ENCODE measurements around the gene PLXNA4. TPM values are rescaled to one million over a fixed set of nuclear protein-coding genes. Genes with fewer than 3 reads are reported as not detected.

The PLXNA4 gene
- total and polyA plus RNA-seq, 9 of the 15 experiments (the other 6 are each of a cell fraction or from before 2014, with no cell fraction given) = under 0.01 to 0.09 TPM; not detected in 7

DNA sequence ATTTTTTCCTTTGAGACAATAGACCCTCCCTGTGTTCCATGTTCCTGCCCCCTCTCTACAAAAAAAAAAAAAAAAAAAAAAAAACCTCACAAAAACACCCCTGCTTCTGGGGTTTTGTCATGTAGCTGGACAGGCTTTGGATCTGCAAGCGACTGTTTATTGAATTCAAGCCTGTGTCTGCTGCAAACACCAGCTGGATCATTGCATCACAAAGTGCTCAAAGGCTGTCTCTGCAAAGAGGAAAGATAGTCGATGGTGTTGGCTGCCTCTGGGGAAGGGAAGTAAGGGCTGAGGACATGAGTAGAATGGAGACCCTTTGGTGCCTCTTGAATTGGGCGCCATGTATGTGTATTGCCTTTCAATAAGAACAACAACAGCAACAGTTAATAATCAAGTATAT is 471.2 kb downstream of the PLXNA4 start (continued):
- TF ChIP-seq, protein P1, sequence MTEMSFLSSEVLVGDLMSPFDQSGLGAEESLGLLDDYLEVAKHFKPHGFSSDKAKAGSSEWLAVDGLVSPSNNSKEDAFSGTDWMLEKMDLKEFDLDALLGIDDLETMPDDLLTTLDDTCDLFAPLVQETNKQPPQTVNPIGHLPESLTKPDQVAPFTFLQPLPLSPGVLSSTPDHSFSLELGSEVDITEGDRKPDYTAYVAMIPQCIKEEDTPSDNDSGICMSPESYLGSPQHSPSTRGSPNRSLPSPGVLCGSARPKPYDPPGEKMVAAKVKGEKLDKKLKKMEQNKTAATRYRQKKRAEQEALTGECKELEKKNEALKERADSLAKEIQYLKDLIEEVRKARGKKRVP (CRISPR knock-in tag; IDR thresholded peaks at IDR 0.05) = no peak
- TF ChIP-seq JUN (IDR thresholded peaks at IDR 0.05; ENCODE audit: borderline replicate concordance, low read depth, low read length) (no peak), JUN (CRISPR knock-in tag; IDR thresholded peaks at IDR 0.05; ENCODE audit: borderline replicate concordance) (no peak), KAT2B (IDR thresholded peaks at IDR 0.05; ENCODE audit: low read depth, low read length) (no peak), COPS2 (conservative IDR thresholded peaks at IDR 0.05) (no peak), HLTF (IDR thresholded peaks at IDR 0.05) (no peak), SNRNP70 (optimal IDR thresholded peaks at IDR 0.05; ENCODE audit: low read depth, low read length) (no peak), HBP1 (CRISPR knock-in tag; IDR thresholded peaks at IDR 0.05) (no peak)
- TF ChIP-seq, protein P2, sequence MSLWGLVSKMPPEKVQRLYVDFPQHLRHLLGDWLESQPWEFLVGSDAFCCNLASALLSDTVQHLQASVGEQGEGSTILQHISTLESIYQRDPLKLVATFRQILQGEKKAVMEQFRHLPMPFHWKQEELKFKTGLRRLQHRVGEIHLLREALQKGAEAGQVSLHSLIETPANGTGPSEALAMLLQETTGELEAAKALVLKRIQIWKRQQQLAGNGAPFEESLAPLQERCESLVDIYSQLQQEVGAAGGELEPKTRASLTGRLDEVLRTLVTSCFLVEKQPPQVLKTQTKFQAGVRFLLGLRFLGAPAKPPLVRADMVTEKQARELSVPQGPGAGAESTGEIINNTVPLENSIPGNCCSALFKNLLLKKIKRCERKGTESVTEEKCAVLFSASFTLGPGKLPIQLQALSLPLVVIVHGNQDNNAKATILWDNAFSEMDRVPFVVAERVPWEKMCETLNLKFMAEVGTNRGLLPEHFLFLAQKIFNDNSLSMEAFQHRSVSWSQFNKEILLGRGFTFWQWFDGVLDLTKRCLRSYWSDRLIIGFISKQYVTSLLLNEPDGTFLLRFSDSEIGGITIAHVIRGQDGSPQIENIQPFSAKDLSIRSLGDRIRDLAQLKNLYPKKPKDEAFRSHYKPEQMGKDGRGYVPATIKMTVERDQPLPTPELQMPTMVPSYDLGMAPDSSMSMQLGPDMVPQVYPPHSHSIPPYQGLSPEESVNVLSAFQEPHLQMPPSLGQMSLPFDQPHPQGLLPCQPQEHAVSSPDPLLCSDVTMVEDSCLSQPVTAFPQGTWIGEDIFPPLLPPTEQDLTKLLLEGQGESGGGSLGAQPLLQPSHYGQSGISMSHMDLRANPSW (CRISPR knock-in tag; IDR thresholded peaks at IDR 0.05) = no peak
